Aorta (tissue), 5 donors: ENCODE measurements around the gene THSD4. TPM values are rescaled to one million over a fixed set of nuclear protein-coding genes. Genes with fewer than 3 reads are reported as not detected.

Experiments
- ATAC-seq: fragments of 200-7000 bp; cut with Tn5 transposase; one replicate; pipeline ENCODE4 v1.9.1; 2022; ENCODE audit warnings: moderate library complexity; ENCODE audit not compliant: low FRiP score
- DNase-seq, 2 donors: peaks; one replicate each; pipeline ENCODE4 v3.0.0-alpha.2; 2020
- H3K27ac ChIP-seq, 2 donors: one replicate each; pipeline ENCODE4 v1.5.1; 2013; ENCODE audit warnings: low read length in 2 of 2, mild to moderate bottlenecking in 2 of 2, moderate library complexity in 2 of 2, control low read depth in 1 of 2, inconsistent platforms in 1 of 2, low read depth in 1 of 2
- H3K27me3 ChIP-seq, 2 donors: one replicate each; pipeline ENCODE4 v1.6.1; 2013; ENCODE audit warnings: control low read depth in 1 of 2, low read length in 1 of 2, mild to moderate bottlenecking in 1 of 2, moderate library complexity in 1 of 2; ENCODE audit not compliant: insufficient read depth in 2 of 2, control insufficient read depth in 1 of 2
- H3K36me3 ChIP-seq, 2 donors: one replicate each; pipeline ENCODE4 v1.6.1; 2013; ENCODE audit warnings: control low read depth in 1 of 2, low read length in 1 of 2, mild to moderate bottlenecking in 1 of 2; ENCODE audit not compliant: insufficient read depth in 2 of 2, control insufficient read depth in 1 of 2
- H3K4me1 ChIP-seq, 2 donors: one replicate each; pipeline ENCODE4 v1.6.1; 2013; ENCODE audit warnings: low read length in 2 of 2, control low read depth in 1 of 2, mild to moderate bottlenecking in 1 of 2, moderate library complexity in 1 of 2; ENCODE audit not compliant: insufficient read depth in 2 of 2, control insufficient read depth in 1 of 2
- H3K4me3 ChIP-seq, 2 donors: one replicate each; pipeline ENCODE4 v1.5.1; 2013; ENCODE audit warnings: low read length in 2 of 2, control low read depth in 1 of 2, mild to moderate bottlenecking in 1 of 2
- H3K9me3 ChIP-seq: one replicate; pipeline ENCODE4 v1.6.1; 2013; ENCODE audit warnings: mild to moderate bottlenecking, low read length; ENCODE audit not compliant: control insufficient read depth
- WGBS, 2 donors: extraction: QIAGEN DNeasy Blood & Tissue Kit; methylation state at CpG; one replicate each; pipeline ENCODE4 v1.1.7; 2013; 5-methylcytosine and 5-hydroxymethylcytosine counted together
- intact Hi-C, 2 donors: fragments of 100-400 bp; cut with DNase I; formaldehyde crosslinking; loops; one replicate each; pipeline versions ENCODE4 v1.14.2 to v1.15.0; 2022
- polyA plus RNA-seq, 2 donors: library from polyadenylated mRNA; stranded (reverse); fragments of 200-250 nt; gene quantifications; one replicate each; pipeline ENCODE4 v1.2.3, GENCODE V29; 2013
- total RNA-seq, 2 donors: library from RNA; stranded (reverse); fragmentation: NEBNext Ultra II Directional; extraction: Animal tissue kit (Norgen Biotek cat#: 25700); gene quantifications; one replicate each; pipeline ENCODE4 v1.2.1, GENCODE V29; 2021
- donor health status: healthy with polysubstance abuse.
- donor health status: Bipolar disorder and iron deficiency.
- donor health status: DM: no; HTN: no; CAD: no.
- donor health status: DM: no; HTN: no; CAD: no.
- donor health status: DM: yes; HTN: yes; CAD: no.

THSD4 gene
- total and polyA plus RNA-seq, 4 donors, result 6.3 to 143 (median 30.3) TPM

- H3K36me3 ChIP-seq, result no peaks in the 10 kb centered on the region
- no peaks in the 10 kb centered on the region for H3K27me3 ChIP-seq
- no peak for ATAC-seq
- WGBS, 2 donors, result 62 to 80% methylated on average over 5 of the region's 5 CpGs
- no peaks in the 10 kb centered on the region for H3K4me1 ChIP-seq
- H3K4me3 ChIP-seq, result no peak overlapping the region
- no peaks in the 10 kb centered on the region for H3K9me3 ChIP-seq
- H3K27ac ChIP-seq, result no peak overlapping the region
- intact Hi-C loops, result no loop called here
- no peak for DNase-seq
Observed at GRCh38 chr15:71232411-71232810, 117.1 kb downstream of the THSD4 start.

- Histone ChIP-seq H3K36me3 (no peaks in the 10 kb centered on the region), H3K4me1 (no peaks in the 10 kb centered on the region), H3K27ac (no peak overlapping the region), H3K9me3 (no peaks in the 10 kb centered on the region), H3K4me3 (no peak overlapping the region), H3K27me3 (no peaks in the 10 kb centered on the region)
- ATAC-seq (no peak), DNase-seq (no peak)
- intact Hi-C loops, result no loop called here
- 75 to 78% methylated on average over 11 of the region's 11 CpGs for WGBS, 2 donors
Observed at GRCh38 chr15:71237456-71238188, 122.4 kb downstream of the THSD4 start.

GRCh38 chr15:71238926-71239325, 123.7 kb downstream of the THSD4 start:
- no peaks in the 10 kb centered on the region for H3K4me1 ChIP-seq
- 86 to 92% methylated on average over 1 of the region's 1 CpG for WGBS, 2 donors

GRCh38 chr15:71239592-71240364, 124.5 kb downstream of the THSD4 start:
- Histone ChIP-seq H3K9me3 (no peaks in the 10 kb centered on the region), H3K4me3 (no peak overlapping the region), H3K27me3 (no peaks in the 10 kb centered on the region), H3K27ac (no peak overlapping the region), H3K36me3 (no peaks in the 10 kb centered on the region), H3K4me1 (no peaks in the 10 kb centered on the region)
- DNase-seq, result no peak
- intact Hi-C loops, result no loop called here
- ATAC-seq, result no peak
- 80% methylated on average over 10 of the region's 10 CpGs for WGBS, 2 donors

More at GRCh38 chr15:71238926-71239325, 123.7 kb downstream of the THSD4 start:
- DNase-seq, result no peak
- Histone ChIP-seq H3K9me3 (no peaks in the 10 kb centered on the region), H3K27ac (no peak overlapping the region), H3K4me3 (no peak overlapping the region), H3K36me3 (no peaks in the 10 kb centered on the region), H3K27me3 (no peaks in the 10 kb centered on the region)
- intact Hi-C loops, result no loop called here
- no peak for ATAC-seq

GRCh38 chr15:71242292-71242691, 127.0 kb downstream of the THSD4 start:
- no peaks in the 10 kb centered on the region for H3K9me3 ChIP-seq
- no peaks in the 10 kb centered on the region for H3K4me1 ChIP-seq
- H3K4me3 ChIP-seq, result no peak overlapping the region
- ATAC-seq, result no peak
- no peaks in the 10 kb centered on the region for H3K36me3 ChIP-seq
- H3K27me3 ChIP-seq, result no peaks in the 10 kb centered on the region
- intact Hi-C loops, result no loop called here
- WGBS, 2 donors, result 96% methylated on average over 6 of the region's 6 CpGs
- no peak overlapping the region for H3K27ac ChIP-seq
- DNase-seq, result no peak

GRCh38 chr15:71244250-71244649, 129.0 kb downstream of the THSD4 start:
- 99% methylated on average over 2 of the region's 2 CpGs for WGBS, 2 donors
- no peaks in the 10 kb centered on the region for H3K9me3 ChIP-seq
- H3K27ac ChIP-seq, result no peak overlapping the region
- H3K36me3 ChIP-seq, result no peaks in the 10 kb centered on the region
- DNase-seq (no peak), ATAC-seq (no peak)
- no peaks in the 10 kb centered on the region for H3K27me3 ChIP-seq
- intact Hi-C loops, result no loop called here
- no peaks in the 10 kb centered on the region for H3K4me1 ChIP-seq
- H3K4me3 ChIP-seq, result no peak overlapping the region

GRCh38 chr15:71245588-71245987, 130.3 kb downstream of the THSD4 start:
- intact Hi-C loops, result no loop called here
- WGBS, 2 donors, result 27 to 48% methylated on average over 2 of the region's 2 CpGs

GRCh38 chr15:71248386-71248785, 133.1 kb downstream of the THSD4 start:
- ATAC-seq (no peak), DNase-seq (no peak)
- H3K27me3 ChIP-seq, result no peaks in the 10 kb centered on the region
- whole genome bisulfite sequencing, 2 donors, result 72 to 82% methylated on average over 3 of the region's 3 CpGs
- no peaks in the 10 kb centered on the region for H3K9me3 ChIP-seq
- intact Hi-C loops, result no loop called here
- no peaks in the 10 kb centered on the region for H3K4me1 ChIP-seq
- H3K36me3 ChIP-seq, result no peaks in the 10 kb centered on the region
- H3K4me3 ChIP-seq, result no peak overlapping the region
- H3K27ac ChIP-seq, result no peak overlapping the region

More at GRCh38 chr15:71245588-71245987, 130.3 kb downstream of the THSD4 start:
- Histone ChIP-seq H3K4me1 (no peaks in the 10 kb centered on the region), H3K4me3 (no peak overlapping the region), H3K36me3 (no peaks in the 10 kb centered on the region), H3K27me3 (no peaks in the 10 kb centered on the region), H3K9me3 (no peaks in the 10 kb centered on the region), H3K27ac (no peak overlapping the region)
- ATAC-seq (no peak), DNase-seq (no peak)

- no peaks in the 10 kb centered on the region for H3K4me1 ChIP-seq
- DNase-seq (no peak), ATAC-seq (no peak)
- H3K4me3 ChIP-seq, result no peak overlapping the region
- no peaks in the 10 kb centered on the region for H3K9me3 ChIP-seq
- H3K27ac ChIP-seq, result no peak overlapping the region
- 58 to 71% methylated on average over 4 of the region's 4 CpGs for WGBS, 2 donors
- intact Hi-C loops, result no loop called here
- no peaks in the 10 kb centered on the region for H3K36me3 ChIP-seq
- H3K27me3 ChIP-seq, result no peaks in the 10 kb centered on the region
Observed at GRCh38 chr15:71249986-71250385, 134.7 kb downstream of the THSD4 start.
